H1 (cell line): Measurements from ENCODE around the gene ANKS1B.

Experiments
- BCL11A ChIP-seq, 2 experiments: IDR thresholded peaks; one replicate each; pipeline ENCODE4 v1.6.1; 2011; ENCODE audit warnings: low read depth in 2 of 2, low read length in 2 of 2, mild to moderate bottlenecking in 2 of 2
- CBX8 ChIP-seq: fragments of 300-800, 300-1000 bp; sonication (generic); IDR thresholded peaks from 2 replicates; pipeline ENCODE4 v1.7.1; 2016; ENCODE audit warnings: low read depth, low read length, borderline replicate concordance
- CHD2 ChIP-seq: IDR thresholded peaks from 2 replicates; pipeline ENCODE4 v1.6.1; 2012; ENCODE audit warnings: low read length, improper control_type of control experiment
- EP300 ChIP-seq, 2 experiments: IDR thresholded peaks; 1 replicate in 1 of 2; 2 replicates in 1 of 2; pipeline ENCODE4 v1.6.1; 2011 to 2012; ENCODE audit warnings: low read depth in 2 of 2, low read length in 2 of 2, mild to moderate bottlenecking in 2 of 2, borderline replicate concordance in 1 of 2, inconsistent platforms in 1 of 2, moderate library complexity in 1 of 2
- EZH2 ChIP-seq: fragments of 200-600 bp; sonication (generic); IDR thresholded peaks from 2 replicates; pipeline ENCODE4 v1.7.1; 2012; ENCODE audit warnings: low read depth, mild to moderate bottlenecking, moderate library complexity, low read length, inconsistent platforms; ENCODE audit not compliant: severe bottlenecking
- GABPA ChIP-seq: IDR thresholded peaks from 2 replicates; pipeline ENCODE4 v1.6.1; 2011; ENCODE audit warnings: mild to moderate bottlenecking, low read length, moderate library complexity, borderline replicate concordance; ENCODE audit not compliant: insufficient read depth
- POLR2AphosphoS5 ChIP-seq: IDR thresholded peaks from 2 replicates; pipeline ENCODE4 v1.6.1; 2011; ENCODE audit warnings: low read depth, low read length
- RAD21 ChIP-seq, 2 experiments: IDR thresholded peaks in 1 of 2; conservative IDR thresholded peaks in 1 of 2; 2 replicates each; pipeline ENCODE4 v1.6.1; 2011; ENCODE audit warnings: low read depth in 2 of 2, low read length in 2 of 2, improper control_type of control experiment in 1 of 2, inconsistent platforms in 1 of 2, mild to moderate bottlenecking in 1 of 2, moderate library complexity in 1 of 2
- RXRA ChIP-seq: IDR thresholded peaks from 2 replicates; pipeline ENCODE4 v1.6.1; 2011; ENCODE audit warnings: low read depth, mild to moderate bottlenecking, low read length, moderate library complexity; ENCODE audit not compliant: insufficient read depth
- SIN3A ChIP-seq, 2 experiments: IDR thresholded peaks in 1 of 2; conservative IDR thresholded peaks in 1 of 2; 2 replicates each; pipeline ENCODE4 v1.6.1; 2011 to 2012; ENCODE audit warnings: low read length in 2 of 2, improper control_type of control experiment in 1 of 2, low read depth in 1 of 2, mild to moderate bottlenecking in 1 of 2
- SP1 ChIP-seq: IDR thresholded peaks from 2 replicates; pipeline ENCODE4 v1.6.1; 2011; ENCODE audit warnings: low read depth, low read length
- TAF1 ChIP-seq: IDR thresholded peaks from 2 replicates; pipeline ENCODE4 v1.6.1; 2011; ENCODE audit warnings: mild to moderate bottlenecking, low read depth, low read length
- TBP ChIP-seq: IDR thresholded peaks from 2 replicates; pipeline ENCODE4 v1.6.1; 2011; ENCODE audit warnings: low read depth, low read length, improper control_type of control experiment
- TF ChIP-seq, protein P1 (sequence below), 3 experiments: IDR thresholded peaks; 1 replicate in 2 of 3; 2 replicates in 1 of 3; pipeline versions ENCODE4 v1.5.1 to v1.6.1; 2011; ENCODE audit warnings: low read length in 3 of 3, mild to moderate bottlenecking in 3 of 3, inconsistent platforms in 2 of 3, low read depth in 1 of 3, moderate library complexity in 1 of 3; ENCODE audit not compliant: insufficient read depth in 1 of 3; ENCODE audit errors: control extremely low read depth in 1 of 3

DNA sequence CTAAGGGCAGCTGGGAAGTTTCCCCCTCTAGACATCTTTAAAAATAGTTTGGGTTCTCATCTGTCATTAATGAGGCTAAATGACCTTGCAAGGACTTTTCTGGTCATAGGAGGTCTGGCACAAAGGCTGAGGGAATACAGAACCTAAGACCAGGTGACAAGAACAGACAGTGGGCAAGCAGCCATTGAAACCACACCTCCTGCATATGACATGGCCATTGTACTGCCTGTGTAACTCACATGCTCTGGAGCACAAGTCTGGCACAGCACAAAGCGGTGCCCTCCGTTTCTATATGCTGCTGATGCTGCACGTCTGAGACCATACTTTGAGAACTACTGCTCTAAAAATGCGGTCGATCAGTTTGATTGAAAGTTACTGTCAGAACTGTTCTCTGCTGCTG lies 1196.3 kb downstream of the ANKS1B start:
- TF ChIP-seq, protein P1, sequence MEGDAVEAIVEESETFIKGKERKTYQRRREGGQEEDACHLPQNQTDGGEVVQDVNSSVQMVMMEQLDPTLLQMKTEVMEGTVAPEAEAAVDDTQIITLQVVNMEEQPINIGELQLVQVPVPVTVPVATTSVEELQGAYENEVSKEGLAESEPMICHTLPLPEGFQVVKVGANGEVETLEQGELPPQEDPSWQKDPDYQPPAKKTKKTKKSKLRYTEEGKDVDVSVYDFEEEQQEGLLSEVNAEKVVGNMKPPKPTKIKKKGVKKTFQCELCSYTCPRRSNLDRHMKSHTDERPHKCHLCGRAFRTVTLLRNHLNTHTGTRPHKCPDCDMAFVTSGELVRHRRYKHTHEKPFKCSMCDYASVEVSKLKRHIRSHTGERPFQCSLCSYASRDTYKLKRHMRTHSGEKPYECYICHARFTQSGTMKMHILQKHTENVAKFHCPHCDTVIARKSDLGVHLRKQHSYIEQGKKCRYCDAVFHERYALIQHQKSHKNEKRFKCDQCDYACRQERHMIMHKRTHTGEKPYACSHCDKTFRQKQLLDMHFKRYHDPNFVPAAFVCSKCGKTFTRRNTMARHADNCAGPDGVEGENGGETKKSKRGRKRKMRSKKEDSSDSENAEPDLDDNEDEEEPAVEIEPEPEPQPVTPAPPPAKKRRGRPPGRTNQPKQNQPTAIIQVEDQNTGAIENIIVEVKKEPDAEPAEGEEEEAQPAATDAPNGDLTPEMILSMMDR (IDR thresholded peaks at IDR 0.05; ENCODE audit: control extremely low read depth in 1 of 3, insufficient read depth in 1 of 3, low read depth in 1 of 3, low read length in 3 of 3) = no peak
- no peak for TF ChIP-seq EP300 (IDR thresholded peaks at IDR 0.05; ENCODE audit: borderline replicate concordance in 1 of 2, low read depth in 2 of 2, low read length in 2 of 2)
- no peak for TF ChIP-seq GABPA
- TF ChIP-seq POLR2AphosphoS5 = no peak
- no peak for TF ChIP-seq RAD21 (IDR thresholded peaks at IDR 0.05 in 1 of 2, conservative IDR thresholded peaks at IDR 0.05 in 1 of 2; ENCODE audit: low read depth in 2 of 2, low read length in 2 of 2)
- no peak for TF ChIP-seq SIN3A (conservative IDR thresholded peaks at IDR 0.05 in 1 of 2, IDR thresholded peaks at IDR 0.05 in 1 of 2; ENCODE audit: low read depth in 1 of 2, low read length in 2 of 2)
- no peak for TF ChIP-seq EZH2
- no peak for TF ChIP-seq CBX8
- TF ChIP-seq TBP = no peak
- TF ChIP-seq TAF1 = no peak
- no peak for TF ChIP-seq BCL11A (IDR thresholded peaks at IDR 0.05; ENCODE audit: low read depth in 2 of 2, low read length in 2 of 2)
- TF ChIP-seq RXRA = no peak
- TF ChIP-seq CHD2 = no peak
- no peak for TF ChIP-seq SP1
